Colonic mucosa (tissue), 4 donors: ENCODE measurements around the gene SH3TC1. TPM values are rescaled to one million over a fixed set of nuclear protein-coding genes. Genes with fewer than 3 reads are reported as not detected.

ENCODE experiments used
- DNase-seq: peaks from one replicate; pipeline ENCODE4 v3.0.0-alpha.2; 2020
- H3K27ac ChIP-seq: fragments of 200-600 bp; one replicate; pipeline ENCODE4 v1.8.0; 2021
- H3K27me3 ChIP-seq: fragments of 200-600 bp; one replicate; pipeline ENCODE4 v1.8.0; 2021
- H3K36me3 ChIP-seq: fragments of 200-600 bp; one replicate; pipeline ENCODE4 v1.8.0; 2021
- H3K4me1 ChIP-seq: fragments of 200-600 bp; one replicate; pipeline ENCODE4 v1.8.0; 2021; ENCODE audit warnings: mild to moderate bottlenecking
- H3K4me3 ChIP-seq: fragments of 200-600 bp; one replicate; pipeline ENCODE4 v1.8.0; 2021
- H3K9ac ChIP-seq, 2 donors: one replicate each; pipeline ENCODE4 v1.7.0; 2013; ENCODE audit warnings: control low read depth in 2 of 2, low read depth in 2 of 2, low read length in 2 of 2
- H3K9me3 ChIP-seq: fragments of 200-600 bp; one replicate; pipeline ENCODE4 v1.8.0; 2021
- CTCF ChIP-seq: fragments of 200-600 bp; IDR thresholded peaks from one replicate; pipeline ENCODE4 v1.8.0; 2022; ENCODE audit warnings: antibody characterized with exemption, mild to moderate bottlenecking
- intact Hi-C: fragments of 100-400 bp; cut with DNase I; formaldehyde crosslinking; loops from one replicate; pipeline ENCODE4 v1.14.1; 2022
- total RNA-seq, 2 donors: library from RNA; stranded (reverse); fragmentation: NEBNext Ultra II Directional in 1 of 2; extraction: Animal tissue kit (Norgen Biotek cat#: 25700) in 1 of 2; gene quantifications; one replicate each; pipeline ENCODE4 v1.2.1, GENCODE V29; 2021
- donor health status: healthy.
- donor health status: DM: no; HTN: no; CAD: no.
- donor health status: DM: no; HTN: no; CAD: no.

The SH3TC1 gene
- total RNA-seq, 2 donors from 2014 or later, result 10.8 to 22.5 TPM

GRCh38 chr4:8164194-8164565 is 34.9 kb upstream of the SH3TC1 start:
- intact Hi-C loops, result no loop called here
- DNase-seq, result no peak
- Histone ChIP-seq H3K4me1 (peaks cover 7% of the 10 kb centered on the region), H3K36me3 (no peaks in the 10 kb centered on the region), H3K27ac (no peak overlapping the region), H3K9me3 (no peaks in the 10 kb centered on the region), H3K9ac (no peak overlapping the region), H3K27me3 (no peaks in the 10 kb centered on the region), H3K4me3 (no peak overlapping the region)
- no peak for TF ChIP-seq CTCF

DNA sequence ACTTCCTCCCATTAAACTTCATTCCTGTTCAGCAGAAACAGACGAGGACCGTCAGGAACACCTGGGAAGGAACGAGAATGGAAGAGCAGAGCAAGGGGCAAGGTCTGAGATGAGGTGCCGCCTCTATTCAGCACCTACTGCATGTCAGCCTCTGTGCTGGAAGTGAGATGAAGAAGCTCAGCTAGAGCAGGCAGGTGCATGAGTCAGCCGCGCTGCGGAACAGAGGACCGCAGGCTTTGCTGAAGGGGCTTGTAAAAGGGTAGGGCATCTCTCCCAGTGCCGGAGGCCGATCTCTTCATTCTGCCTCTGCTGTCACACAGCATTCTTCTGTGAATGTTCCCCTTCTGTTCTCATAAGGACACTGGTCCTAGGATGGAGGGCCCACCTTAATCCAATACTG is 34.4 kb upstream of the SH3TC1 start:
- TF ChIP-seq CTCF, result no peak
- no peak overlapping the region for H3K9ac ChIP-seq
- peaks cover 3% of the 10 kb centered on the region for H3K4me1 ChIP-seq
- intact Hi-C loops, result no loop called here
- no peaks in the 10 kb centered on the region for H3K27me3 ChIP-seq
- H3K36me3 ChIP-seq, result no peaks in the 10 kb centered on the region
- DNase-seq, result no peak
- H3K27ac ChIP-seq, result no peak overlapping the region
- no peak overlapping the region for H3K4me3 ChIP-seq
- no peaks in the 10 kb centered on the region for H3K9me3 ChIP-seq

DNA sequence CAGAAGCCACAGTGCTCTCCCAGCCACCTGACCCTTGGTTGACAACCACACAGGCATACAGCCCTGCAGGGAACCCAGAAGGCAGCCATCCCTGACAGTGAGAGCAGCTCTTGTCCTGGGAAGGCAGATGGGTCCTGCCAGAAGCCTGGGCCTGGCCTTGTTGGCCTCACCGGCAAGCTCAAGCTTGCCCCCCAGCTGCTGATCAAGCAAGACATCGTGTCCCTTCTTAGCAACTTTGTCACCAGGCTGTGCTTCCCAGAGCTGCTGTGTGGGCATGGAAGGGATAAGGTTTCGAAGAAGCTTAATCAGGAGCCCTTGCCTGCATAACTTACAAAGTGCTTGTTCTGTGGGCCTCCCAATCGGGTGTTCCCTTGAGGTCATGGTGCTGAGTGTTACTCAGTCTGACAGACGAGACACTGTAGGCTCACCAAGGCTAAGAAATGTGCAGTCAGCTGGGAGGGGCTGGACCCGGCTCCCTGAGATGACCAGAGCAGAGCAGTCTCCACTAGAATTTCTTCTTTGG is 33.7 kb upstream of the SH3TC1 start:
- Histone ChIP-seq H3K27me3 (no peaks in the 10 kb centered on the region), H3K27ac (no peak overlapping the region), H3K4me1 (no peaks in the 10 kb centered on the region), H3K36me3 (no peaks in the 10 kb centered on the region), H3K9ac (no peak overlapping the region), H3K4me3 (no peak overlapping the region), H3K9me3 (no peaks in the 10 kb centered on the region)
- no peak for DNase-seq
- intact Hi-C loops, result no loop called here
- no peak for TF ChIP-seq CTCF

DNA sequence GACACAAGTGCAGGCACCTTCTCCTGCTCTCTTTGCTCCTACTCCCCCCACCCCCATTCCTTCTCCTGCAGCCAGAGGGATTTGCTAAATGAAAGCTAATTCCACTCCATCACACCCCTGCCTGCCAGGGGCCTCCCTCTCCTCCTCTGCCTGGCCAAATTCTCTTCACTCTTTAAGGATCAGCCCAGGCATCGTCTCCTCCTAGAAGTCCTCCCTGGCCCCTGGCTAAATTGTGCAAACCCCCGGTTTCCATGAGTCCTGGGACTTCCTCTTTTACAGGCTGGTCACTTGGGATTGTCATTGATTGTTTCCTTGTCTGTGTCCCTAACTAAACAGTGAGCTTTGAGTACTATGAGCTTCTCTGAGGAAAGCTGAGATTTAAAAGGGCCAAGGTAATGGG is 31.8 kb upstream of the SH3TC1 start:
- TF ChIP-seq CTCF, result no peak
- no peak overlapping the region for H3K4me3 ChIP-seq
- H3K9me3 ChIP-seq, result no peaks in the 10 kb centered on the region
- no peak overlapping the region for H3K27ac ChIP-seq
- H3K27me3 ChIP-seq, result no peaks in the 10 kb centered on the region
- no peak for DNase-seq
- no peaks in the 10 kb centered on the region for H3K4me1 ChIP-seq
- intact Hi-C loops, result no loop called here
- no peak overlapping the region for H3K9ac ChIP-seq
- H3K36me3 ChIP-seq, result no peaks in the 10 kb centered on the region

DNA sequence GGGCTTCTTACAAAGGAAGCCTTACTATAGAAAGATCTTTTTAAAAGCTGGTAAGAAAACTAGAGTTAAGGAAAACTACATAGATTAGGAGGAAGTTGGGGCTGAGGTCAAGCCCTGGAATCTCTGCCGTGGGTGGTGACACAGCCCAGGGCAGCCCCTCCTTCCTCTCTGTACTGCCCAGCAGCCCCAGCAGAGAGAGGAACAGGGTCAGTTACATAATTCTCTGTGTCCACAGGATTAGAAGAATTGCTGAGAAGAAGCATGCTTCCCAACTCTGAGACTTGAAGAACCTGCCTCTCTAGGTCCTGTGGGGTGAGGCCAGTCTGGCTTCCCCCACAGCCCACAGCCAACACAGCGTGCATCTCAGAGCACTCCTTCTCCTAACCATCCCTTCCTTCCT is 31.3 kb upstream of the SH3TC1 start:
- H3K9me3 ChIP-seq, result no peaks in the 10 kb centered on the region
- H3K36me3 ChIP-seq, result no peaks in the 10 kb centered on the region
- no peaks in the 10 kb centered on the region for H3K4me1 ChIP-seq
- no peak overlapping the region for H3K9ac ChIP-seq
- DNase-seq, result no peak
- H3K27me3 ChIP-seq, result no peaks in the 10 kb centered on the region
- TF ChIP-seq CTCF, result no peak
- intact Hi-C loops, result no loop called here
- no peak overlapping the region for H3K27ac ChIP-seq
- no peak overlapping the region for H3K4me3 ChIP-seq

GRCh38 chr4:8168232-8168631 is 30.9 kb upstream of the SH3TC1 start:
- H3K27ac ChIP-seq, result no peak overlapping the region
- no peak overlapping the region for H3K9ac ChIP-seq
- H3K36me3 ChIP-seq, result no peaks in the 10 kb centered on the region
- no peaks in the 10 kb centered on the region for H3K27me3 ChIP-seq
- intact Hi-C loops, result no loop called here
- no peaks in the 10 kb centered on the region for H3K9me3 ChIP-seq
- no peak overlapping the region for H3K4me3 ChIP-seq
- no peaks in the 10 kb centered on the region for H3K4me1 ChIP-seq
- DNase-seq, result no peak
- TF ChIP-seq CTCF, result no peak
